Islet precursor cell (in vitro differentiated cells): ENCODE data around the gene SENP1.

Experiments used
- DNase-seq: peaks from one replicate; pipeline ENCODE4 v3.0.0-alpha.2; 2018

Gene SENP1

GRCh38 chr12:48032597-48032996 lies 73.3 kb downstream of the SENP1 start:
- peak; percentile 58 for DNase-seq

- peak; percentile 91 for DNase-seq
Observed at GRCh38 chr12:48031135-48031960, 74.5 kb downstream of the SENP1 start.

- DNase-seq, result peak; percentile 57
Observed at GRCh38 chr12:48030173-48030650, 75.7 kb downstream of the SENP1 start.

- peak; percentile 78 for DNase-seq
Observed at GRCh38 chr12:48029491-48030172, 76.2 kb downstream of the SENP1 start.

- DNase-seq, result peak; percentile 93
Observed at GRCh38 chr12:48028541-48029431, 77.1 kb downstream of the SENP1 start.

- peak; percentile 98 for DNase-seq
Observed at GRCh38 chr12:48027183-48028002, 78.5 kb downstream of the SENP1 start.

GRCh38 chr12:48026060-48026827 lies 79.6 kb downstream of the SENP1 start:
- DNase-seq, result peak; percentile 62

GRCh38 chr12:48025281-48025680 lies 80.6 kb downstream of the SENP1 start:
- peak; percentile 46 for DNase-seq

GRCh38 chr12:48024735-48025134 lies 81.1 kb downstream of the SENP1 start:
- peak; percentile 53 for DNase-seq

- peak; percentile 77 for DNase-seq
Observed at GRCh38 chr12:48023386-48023785, 82.5 kb downstream of the SENP1 start.

- peak; percentile 66 for DNase-seq
Observed at GRCh38 chr12:48022676-48023385, 83.0 kb downstream of the SENP1 start.

- DNase-seq, result no peak
Observed at GRCh38 chr12:48022180-48022521, 83.7 kb downstream of the SENP1 start.

GRCh38 chr12:48021485-48022179 lies 84.2 kb downstream of the SENP1 start:
- peak; percentile 99 for DNase-seq

GRCh38 chr12:48019639-48020265 lies 86.1 kb downstream of the SENP1 start:
- no peak for DNase-seq

GRCh38 chr12:48018618-48018995 lies 87.3 kb downstream of the SENP1 start:
- peak; percentile 18 for DNase-seq

- no peak for DNase-seq
Observed at GRCh38 chr12:48017921-48018617, 87.8 kb downstream of the SENP1 start.

- DNase-seq, result no peak
Observed at GRCh38 chr12:48017496-48017895, 88.4 kb downstream of the SENP1 start.

- DNase-seq, result no peak
Observed at GRCh38 chr12:48016373-48017020, 89.4 kb downstream of the SENP1 start.
